Measurements from ENCODE around the gene PEAK1. TPM values are rescaled to one million over a fixed set of nuclear protein-coding genes. Genes with fewer than 3 reads are reported as not detected.

Gene PEAK1
- total RNA-seq, 4 donors from 2014 or later, result 91.8 to 170 (median 123) TPM

- no peak for TF ChIP-seq EP300 (IDR thresholded peaks at IDR 0.05)
- no peak for TF ChIP-seq CTCF (IDR thresholded peaks at IDR 0.05)
- no peak for TF ChIP-seq POLR2A (IDR thresholded peaks at IDR 0.05; ENCODE audit: low read depth)
- TF ChIP-seq POLR2AphosphoS5 (IDR thresholded peaks at IDR 0.05), result no peak
- H3K27ac ChIP-seq (replicated peaks in 1 of 4), result no peak overlapping the region
- H3K27me3 ChIP-seq, result no peaks in the 10 kb centered on the region
- no peaks in the 10 kb centered on the region for H3K9me3 ChIP-seq
- no peak for DNase-seq (ENCODE audit: extremely low spot score)
- no peak overlapping the region for H3K4me3 ChIP-seq
- peaks cover 28 to 49% (median 35%) of the 10 kb centered on the region in 4 donors for H3K4me1 ChIP-seq
- no peaks in the 10 kb centered on the region for H3K36me3 ChIP-seq
- intact Hi-C loops (cut with DNase I), result no loop called here
Measured at GRCh38 chr15:77384086-77384485, 35.8 kb downstream of the PEAK1 start.

- DNase-seq (ENCODE audit: extremely low spot score), result no peak
- no peak overlapping the region for H3K27ac ChIP-seq (replicated peaks in 1 of 4)
- no peaks in the 10 kb centered on the region for H3K9me3 ChIP-seq
- intact Hi-C loops (cut with DNase I), result no loop called here
- TF ChIP-seq POLR2AphosphoS5 (IDR thresholded peaks at IDR 0.05) (no peak), EP300 (IDR thresholded peaks at IDR 0.05) (no peak), POLR2A (IDR thresholded peaks at IDR 0.05; ENCODE audit: low read depth) (no peak), CTCF (IDR thresholded peaks at IDR 0.05) (no peak)
- H3K27me3 ChIP-seq, result no peaks in the 10 kb centered on the region
- no peak overlapping the region for H3K4me3 ChIP-seq
- WGBS, result 97% methylated on average over 4 of the region's 4 CpGs
- H3K4me1 ChIP-seq, result peaks cover 7 to 25% (median 13%) of the 10 kb centered on the region in 4 donors
- no peaks in the 10 kb centered on the region for H3K36me3 ChIP-seq
Measured at GRCh38 chr15:77380033-77380432, 39.9 kb downstream of the PEAK1 start.

- Histone ChIP-seq H3K27ac (replicated peaks in 1 of 4) (no peak overlapping the region), H3K27me3 (no peaks in the 10 kb centered on the region), H3K36me3 (no peaks in the 10 kb centered on the region), H3K4me1 (peaks cover 0 to 11% (median 2%) of the 10 kb centered on the region in 4 donors), H3K9me3 (no peaks in the 10 kb centered on the region), H3K4me3 (no peak overlapping the region)
- 97% methylated on average over 1 of the region's 1 CpG for WGBS
- DNase-seq (ENCODE audit: extremely low spot score), result no peak
- TF ChIP-seq POLR2AphosphoS5 (IDR thresholded peaks at IDR 0.05) (no peak), CTCF (IDR thresholded peaks at IDR 0.05) (no peak), EP300 (IDR thresholded peaks at IDR 0.05) (no peak), POLR2A (IDR thresholded peaks at IDR 0.05; ENCODE audit: low read depth) (no peak)
- intact Hi-C loops (cut with DNase I), result no loop called here
Measured at GRCh38 chr15:77376770-77377169, 43.1 kb downstream of the PEAK1 start.

GRCh38 chr15:77375133-77375532 is 44.8 kb downstream of the PEAK1 start:
- H3K4me3 ChIP-seq, result no peak overlapping the region
- H3K36me3 ChIP-seq, result no peaks in the 10 kb centered on the region
- no peaks in the 10 kb centered on the region for H3K4me1 ChIP-seq
- 100% methylated on average over 1 of the region's 1 CpG for WGBS
- H3K27ac ChIP-seq (replicated peaks in 1 of 4), result no peak overlapping the region
- TF ChIP-seq CTCF (IDR thresholded peaks at IDR 0.05), result no peak
- DNase-seq (ENCODE audit: extremely low spot score), result no peak
- no peaks in the 10 kb centered on the region for H3K27me3 ChIP-seq
- no peaks in the 10 kb centered on the region for H3K9me3 ChIP-seq
- intact Hi-C loops (cut with DNase I), result no loop called here

GRCh38 chr15:77373441-77373840 is 46.5 kb downstream of the PEAK1 start:
- Histone ChIP-seq H3K4me3 (no peak overlapping the region), H3K27ac (replicated peaks in 1 of 4) (no peak overlapping the region), H3K27me3 (no peaks in the 10 kb centered on the region), H3K4me1 (no peaks in the 10 kb centered on the region), H3K36me3 (no peaks in the 10 kb centered on the region), H3K9me3 (no peaks in the 10 kb centered on the region)
- DNase-seq (ENCODE audit: extremely low spot score), result no peak
- TF ChIP-seq POLR2A (IDR thresholded peaks at IDR 0.05; ENCODE audit: low read depth), result no peak
- intact Hi-C loops (cut with DNase I), result no loop called here
- 80% methylated on average over 4 of the region's 4 CpGs for WGBS
